Measurements from ENCODE around the gene ERAL1. TPM values are rescaled to one million over a fixed set of nuclear protein-coding genes. Genes with fewer than 3 reads are reported as not detected.
A peak's percentile ranks its signal among the peaks of the same experiment; 100 is the strongest.

ERAL1 gene
- total and polyA plus RNA-seq, 11 donors = 28.0 to 78.2 (median 41.1) TPM

- Histone ChIP-seq H3K27ac (no peak overlapping the region), H3K4me3 (no peak overlapping the region), H3K36me3 (no peaks in the 10 kb centered on the region), H3K4me1 (peaks cover 0 to 9% (median 0%) of the 10 kb centered on the region in 12 donors), H3K27me3 (no peaks in the 10 kb centered on the region), H3K9me3 (no peaks in the 10 kb centered on the region)
- ATAC-seq (no peak), DNase-seq (no peak)
- no peak for TF ChIP-seq POLR2A (IDR thresholded peaks at IDR 0.05)
- no peak for TF ChIP-seq CTCF (IDR thresholded peaks at IDR 0.05)
- intact Hi-C loops (cut with DNase I) = loop anchor here in 2 of 10 donors (10.0 kb wide), 1 partner anchor 54 kb away; no protein-coding TSS in a partner anchor
- 60 to 85% (median 72%) methylated on average over 3 of the region's 3 CpGs for WGBS, 4 donors
Measured at GRCh38 chr17:28818819-28819221, 36.0 kb upstream of the ERAL1 start.

- H3K36me3 ChIP-seq = no peaks in the 10 kb centered on the region
- H3K4me3 ChIP-seq = no peak overlapping the region
- 65 to 84% (median 73%) methylated on average over 1 of the region's 1 CpG for WGBS, 4 donors
- peaks cover 0 to 9% (median 0%) of the 10 kb centered on the region in 12 donors for H3K4me1 ChIP-seq
- TF ChIP-seq POLR2A (IDR thresholded peaks at IDR 0.05) = no peak
- TF ChIP-seq CTCF (IDR thresholded peaks at IDR 0.05) = no peak
- DNase-seq = no peak
- no peaks in the 10 kb centered on the region for H3K9me3 ChIP-seq
- no peak overlapping the region for H3K27ac ChIP-seq
- no peaks in the 10 kb centered on the region for H3K27me3 ChIP-seq
- intact Hi-C loops (cut with DNase I) = loop anchor here in 2 of 10 donors (10.0 kb wide), 1 partner anchor 55 kb away; no protein-coding TSS in a partner anchor
- no peak for ATAC-seq
Measured at GRCh38 chr17:28819582-28819981, 35.2 kb upstream of the ERAL1 start.

GRCh38 chr17:28827672-28828071 is 27.1 kb upstream of the ERAL1 start:
- Histone ChIP-seq H3K27ac (no peak overlapping the region), H3K36me3 (peaks cover 0 to 7% (median 0%) of the 10 kb centered on the region in 9 donors), H3K27me3 (no peaks in the 10 kb centered on the region), H3K4me1 (peaks cover 0 to 6% (median 0%) of the 10 kb centered on the region in 12 donors), H3K9me3 (no peaks in the 10 kb centered on the region), H3K4me3 (no peak overlapping the region)
- intact Hi-C loops (cut with DNase I) = loop anchor here in 1 of 10 donors (10.0 kb wide), 1 partner anchor 57 kb away; no protein-coding TSS in a partner anchor
- 92 to 97% (median 95%) methylated on average over 1 of the region's 1 CpG for WGBS, 4 donors
- ATAC-seq (no peak), DNase-seq (no peak)
- no peak for TF ChIP-seq CTCF (IDR thresholded peaks at IDR 0.05)
- TF ChIP-seq POLR2A (IDR thresholded peaks at IDR 0.05) = no peak

GRCh38 chr17:28828294-28829040 is 26.3 kb upstream of the ERAL1 start:
- ATAC-seq = no peak
- H3K27ac ChIP-seq = no peak overlapping the region
- TF ChIP-seq POLR2A (IDR thresholded peaks at IDR 0.05) (no peak), CTCF (IDR thresholded peaks at IDR 0.05) (no peak)
- peaks cover 0 to 7% (median 0%) of the 10 kb centered on the region in 9 donors for H3K36me3 ChIP-seq
- WGBS, 4 donors = 94 to 97% (median 95%) methylated on average over 15 of the region's 15 CpGs
- H3K4me3 ChIP-seq = no peak overlapping the region
- peaks cover 0 to 6% (median 0%) of the 10 kb centered on the region in 12 donors for H3K4me1 ChIP-seq
- no peaks in the 10 kb centered on the region for H3K9me3 ChIP-seq
- intact Hi-C loops (cut with DNase I) = loop anchor here in 1 of 10 donors (10.0 kb wide), 1 partner anchor 56 kb away; no protein-coding TSS in a partner anchor
- no peaks in the 10 kb centered on the region for H3K27me3 ChIP-seq
- peak in 1 of 5 donors; percentile 19 for DNase-seq

All from heart left ventricle (tissue), 16 donors.